Stimulated activated CD4-positive, alpha-beta T cell treated with anti-CD3 and anti-CD28 coated beads, Interleukin-4, amount 100 ng/mL, for 48 hours (primary cell): ENCODE measurements around the gene STXBP1.
A peak's percentile ranks its signal among the peaks of the same experiment; 100 is the strongest.

Experiments used
- DNase-seq, 2 donors: peaks; one replicate each; pipeline ENCODE4 v3.0.0-alpha.2; 2020; ENCODE audit warnings: low read depth in 2 of 2

The STXBP1 gene

GRCh38 chr9:127611899-127612790, at the start of gene STXBP1:
STXBP1 (plus strand) TSS chr9:127612277; CDS start chr9:127612404, 127 bp downstream.
- DNase-seq: peak; percentile 85 to 87

- no peak for DNase-seq
Measured at GRCh38 chr9:127562279-127562796, 49.7 kb upstream of the STXBP1 start.

- DNase-seq: no peak
Measured at GRCh38 chr9:127562841-127563401, 49.2 kb upstream of the STXBP1 start.

GRCh38 chr9:127563579-127563978, 48.5 kb upstream of the STXBP1 start:
- no peak for DNase-seq

GRCh38 chr9:127565231-127565630, 46.8 kb upstream of the STXBP1 start:
- no peak for DNase-seq

GRCh38 chr9:127566351-127567001, 45.6 kb upstream of the STXBP1 start:
- no peak for DNase-seq

- DNase-seq: no peak
Measured at GRCh38 chr9:127567035-127567729, 44.9 kb upstream of the STXBP1 start.

- DNase-seq: no peak
Measured at GRCh38 chr9:127567730-127568617, 44.1 kb upstream of the STXBP1 start.

GRCh38 chr9:127568618-127568970, 43.5 kb upstream of the STXBP1 start:
- no peak for DNase-seq

- DNase-seq: peak; percentile 67 to 76
Measured at GRCh38 chr9:127568971-127569885, 42.8 kb upstream of the STXBP1 start.

GRCh38 chr9:127569886-127570401, 42.1 kb upstream of the STXBP1 start:
- no peak for DNase-seq

GRCh38 chr9:127570533-127571111, 41.5 kb upstream of the STXBP1 start:
- no peak for DNase-seq

- no peak for DNase-seq
Measured at GRCh38 chr9:127571971-127572370, 40.1 kb upstream of the STXBP1 start.

GRCh38 chr9:127572961-127573721, 38.9 kb upstream of the STXBP1 start:
- no peak for DNase-seq

- DNase-seq: peak; percentile 33 to 44
Measured at GRCh38 chr9:127574072-127574993, 37.7 kb upstream of the STXBP1 start.

GRCh38 chr9:127575875-127576778, 36.0 kb upstream of the STXBP1 start:
- DNase-seq: no peak
